Vagina (tissue), 2 donors: ENCODE results near the gene DDX50.
"Not testable (repeated sequence)": the region's sequence is repeated elsewhere in the genome, so short reads cannot be mapped to it uniquely, and the experiment has no call there.

Experiments
- POLR2A ChIP-seq, 2 donors: fragments of 450-650 bp; IDR thresholded peaks; one replicate each; pipeline ENCODE4 v1.6.1; 2017; ENCODE audit warnings: antibody characterized with exemption in 2 of 2, mild to moderate bottlenecking in 2 of 2, moderate library complexity in 2 of 2
- POLR2AphosphoS5 ChIP-seq, 2 donors: sonication (generic); formaldehyde crosslinking; IDR thresholded peaks; one replicate each; pipeline ENCODE4 v1.9.0; 2017; ENCODE audit warnings: antibody characterized with exemption in 2 of 2, mild to moderate bottlenecking in 2 of 2, low read depth in 1 of 2; ENCODE audit not compliant: insufficient read depth in 1 of 2
- TF ChIP-seq, protein P1 (sequence below), 3 experiments: fragments of 450-650 bp in 2 of 3; fragments of 200-600 bp in 1 of 3; sonication (generic) in 1 of 3; IDR thresholded peaks; one replicate each; pipeline ENCODE4 v1.5.1; 2017 to 2019; ENCODE audit warnings: antibody characterized with exemption in 3 of 3, mild to moderate bottlenecking in 2 of 3, moderate library complexity in 2 of 3

DNA sequence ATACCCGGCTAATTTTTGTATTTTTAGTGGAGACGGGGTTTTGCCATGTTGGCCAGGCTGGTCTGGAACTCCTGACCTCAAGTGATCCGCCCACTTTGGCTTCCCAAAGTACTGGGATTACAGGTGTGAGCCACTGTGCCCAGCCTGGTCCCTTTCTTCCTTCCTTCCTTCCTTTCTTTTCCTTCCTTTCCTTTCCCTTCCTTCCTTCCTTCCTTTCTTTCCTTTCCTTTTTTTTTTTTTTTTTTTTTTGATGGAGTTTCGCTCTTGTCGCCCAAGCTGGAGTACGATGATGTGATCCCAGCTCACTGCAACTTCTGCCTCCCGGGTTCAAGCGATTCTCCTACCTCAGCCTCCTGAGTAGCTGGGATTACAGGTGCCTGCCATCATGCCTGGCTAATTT is 28.8 kb downstream of the DDX50 start:
- TF ChIP-seq, protein P1, sequence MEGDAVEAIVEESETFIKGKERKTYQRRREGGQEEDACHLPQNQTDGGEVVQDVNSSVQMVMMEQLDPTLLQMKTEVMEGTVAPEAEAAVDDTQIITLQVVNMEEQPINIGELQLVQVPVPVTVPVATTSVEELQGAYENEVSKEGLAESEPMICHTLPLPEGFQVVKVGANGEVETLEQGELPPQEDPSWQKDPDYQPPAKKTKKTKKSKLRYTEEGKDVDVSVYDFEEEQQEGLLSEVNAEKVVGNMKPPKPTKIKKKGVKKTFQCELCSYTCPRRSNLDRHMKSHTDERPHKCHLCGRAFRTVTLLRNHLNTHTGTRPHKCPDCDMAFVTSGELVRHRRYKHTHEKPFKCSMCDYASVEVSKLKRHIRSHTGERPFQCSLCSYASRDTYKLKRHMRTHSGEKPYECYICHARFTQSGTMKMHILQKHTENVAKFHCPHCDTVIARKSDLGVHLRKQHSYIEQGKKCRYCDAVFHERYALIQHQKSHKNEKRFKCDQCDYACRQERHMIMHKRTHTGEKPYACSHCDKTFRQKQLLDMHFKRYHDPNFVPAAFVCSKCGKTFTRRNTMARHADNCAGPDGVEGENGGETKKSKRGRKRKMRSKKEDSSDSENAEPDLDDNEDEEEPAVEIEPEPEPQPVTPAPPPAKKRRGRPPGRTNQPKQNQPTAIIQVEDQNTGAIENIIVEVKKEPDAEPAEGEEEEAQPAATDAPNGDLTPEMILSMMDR (IDR thresholded peaks at IDR 0.05) = not testable (repeated sequence)
- TF ChIP-seq POLR2A (IDR thresholded peaks at IDR 0.05); POLR2AphosphoS5 (IDR thresholded peaks at IDR 0.05; ENCODE audit: insufficient read depth in 1 of 2, low read depth in 1 of 2): not testable (repeated sequence)
